Measurements from ENCODE around the gene DNAAF5. TPM values are rescaled to one million over a fixed set of nuclear protein-coding genes. Genes with fewer than 3 reads are reported as not detected.

The DNAAF5 gene
- total RNA-seq, result 10 to 100 TPM; 10.7 to 13.7 TPM
- total RNA-seq, result 12.6 to 12.9 reads per million in 2 donors

- Mint-ChIP-seq H3K36me3 (ENCODE audit: low read depth) (no peaks in the 10 kb centered on the region), H3K27ac (peak within 1 kb of the TSS; percentile 11), H3K4me3 (peak within 1 kb of the TSS; percentile 90), H3K27me3 (no peaks in the 10 kb centered on the region), H3K4me1 (peaks cover 8% of the 10 kb centered on the region)
- H3K9me3 ChIP-seq (ENCODE audit: control insufficient read depth, low read length, poor library complexity, severe bottlenecking), result no peaks in the 10 kb centered on the region
- ATAC-seq (peak; percentile 93), DNase-seq (peak; percentile 75 to 78 (median 76))
Observed at GRCh38 chr7:726084-726853, at the start of gene DNAAF5. TSS of gene DNAAF5 (plus strand) at chr7:726699. CDS start at chr7:726721, 22 bp downstream.

GRCh38 chr7:676972-677385 is 49.5 kb upstream of the DNAAF5 start:
- DNase-seq, result no peak
- H3K27ac Mint-ChIP-seq, result no peak overlapping the region
- H3K9me3 ChIP-seq (ENCODE audit: control insufficient read depth, low read length, poor library complexity, severe bottlenecking), result no peaks in the 10 kb centered on the region
- ATAC-seq, result no peak
- peaks cover 2% of the 10 kb centered on the region for H3K36me3 Mint-ChIP-seq (ENCODE audit: low read depth)
- no peaks in the 10 kb centered on the region for H3K27me3 Mint-ChIP-seq
- no peak overlapping the region for H3K4me3 Mint-ChIP-seq
- peaks cover 3% of the 10 kb centered on the region for H3K4me1 Mint-ChIP-seq

DNA sequence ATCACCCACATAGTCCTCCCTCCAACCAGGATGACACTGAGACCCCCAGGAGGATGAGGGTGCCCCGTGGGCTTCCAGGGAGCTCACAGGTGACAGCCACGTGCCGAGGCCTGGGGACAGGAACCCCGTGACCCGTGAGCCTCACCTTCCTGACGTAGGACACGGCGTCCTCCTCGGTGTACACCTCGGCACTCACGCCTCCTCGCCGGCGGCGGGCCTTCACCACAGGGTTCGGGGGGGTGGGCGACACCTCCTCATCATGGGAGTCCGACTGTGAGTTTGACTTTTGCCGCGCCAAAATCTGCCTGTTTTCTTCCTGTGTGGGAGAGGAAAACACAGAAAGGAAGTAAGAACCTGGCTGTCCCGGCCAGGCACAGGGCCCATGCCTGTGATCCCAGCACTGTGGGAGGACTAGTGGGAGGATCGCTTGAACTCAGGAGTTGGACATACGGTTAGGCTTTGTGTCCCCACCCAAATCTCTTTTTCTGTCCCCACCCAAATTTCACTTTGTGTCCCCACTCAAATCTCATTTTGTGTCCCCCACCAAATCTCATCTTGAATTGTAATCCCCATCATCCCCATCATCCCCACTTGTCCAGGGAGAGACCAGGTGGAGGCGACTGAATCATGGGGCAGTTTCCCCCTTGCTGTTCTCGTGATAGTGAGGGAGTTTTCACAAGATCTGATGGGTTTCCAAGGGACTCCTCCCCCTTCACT is 45.9 kb upstream of the DNAAF5 start:
- H3K4me1 Mint-ChIP-seq, result peaks cover 3% of the 10 kb centered on the region
- H3K4me3 Mint-ChIP-seq, result no peak overlapping the region
- ATAC-seq, result no peak
- no peak overlapping the region for H3K27ac Mint-ChIP-seq
- DNase-seq, result no peak
- no peaks in the 10 kb centered on the region for H3K27me3 Mint-ChIP-seq
- H3K36me3 Mint-ChIP-seq (ENCODE audit: low read depth), result peaks cover 2% of the 10 kb centered on the region
- H3K9me3 ChIP-seq (ENCODE audit: control insufficient read depth, low read length, poor library complexity, severe bottlenecking), result no peaks in the 10 kb centered on the region

GRCh38 chr7:681551-682307 is 44.8 kb upstream of the DNAAF5 start:
- peaks cover 2% of the 10 kb centered on the region for H3K36me3 Mint-ChIP-seq (ENCODE audit: low read depth)
- H3K4me3 Mint-ChIP-seq, result no peak overlapping the region
- peaks cover 3% of the 10 kb centered on the region for H3K4me1 Mint-ChIP-seq
- no peak for ATAC-seq
- H3K27me3 Mint-ChIP-seq, result no peaks in the 10 kb centered on the region
- H3K27ac Mint-ChIP-seq, result no peak overlapping the region
- H3K9me3 ChIP-seq (ENCODE audit: control insufficient read depth, low read length, poor library complexity, severe bottlenecking), result no peaks in the 10 kb centered on the region
- DNase-seq, result no peak

- ATAC-seq, result no peak
- H3K9me3 ChIP-seq (ENCODE audit: control insufficient read depth, low read length, poor library complexity, severe bottlenecking), result no peaks in the 10 kb centered on the region
- no peak for DNase-seq
- Mint-ChIP-seq H3K36me3 (ENCODE audit: low read depth) (peaks cover 7% of the 10 kb centered on the region), H3K27ac (no peak overlapping the region), H3K4me1 (peaks cover 3% of the 10 kb centered on the region), H3K4me3 (no peak overlapping the region), H3K27me3 (no peaks in the 10 kb centered on the region)
Observed at GRCh38 chr7:682810-683209, 43.7 kb upstream of the DNAAF5 start.

GRCh38 chr7:683526-684205 is 42.8 kb upstream of the DNAAF5 start:
- Mint-ChIP-seq H3K36me3 (ENCODE audit: low read depth) (peaks cover 5% of the 10 kb centered on the region), H3K27me3 (no peaks in the 10 kb centered on the region), H3K27ac (no peak overlapping the region), H3K4me1 (no peaks in the 10 kb centered on the region), H3K4me3 (no peak overlapping the region)
- peaks cover under 1% of the 10 kb centered on the region for H3K9me3 ChIP-seq (ENCODE audit: control insufficient read depth, low read length, poor library complexity, severe bottlenecking)
- ATAC-seq (no peak), DNase-seq (no peak)

- H3K9me3 ChIP-seq (ENCODE audit: control insufficient read depth, low read length, poor library complexity, severe bottlenecking), result peaks cover 3% of the 10 kb centered on the region
- no peak overlapping the region for H3K27ac Mint-ChIP-seq
- peaks cover 5% of the 10 kb centered on the region for H3K36me3 Mint-ChIP-seq (ENCODE audit: low read depth)
- H3K4me3 Mint-ChIP-seq, result no peak overlapping the region
- no peak for ATAC-seq
- no peaks in the 10 kb centered on the region for H3K27me3 Mint-ChIP-seq
- no peak for DNase-seq
- no peaks in the 10 kb centered on the region for H3K4me1 Mint-ChIP-seq
Observed at GRCh38 chr7:684416-684815, 42.1 kb upstream of the DNAAF5 start.

- ATAC-seq (no peak), DNase-seq (no peak)
- Mint-ChIP-seq H3K4me1 (no peaks in the 10 kb centered on the region), H3K27me3 (no peaks in the 10 kb centered on the region), H3K36me3 (ENCODE audit: low read depth) (peaks cover 5% of the 10 kb centered on the region), H3K27ac (no peak overlapping the region), H3K4me3 (no peak overlapping the region)
- H3K9me3 ChIP-seq (ENCODE audit: control insufficient read depth, low read length, poor library complexity, severe bottlenecking), result peaks cover 3% of the 10 kb centered on the region
Observed at GRCh38 chr7:685540-685939, 41.0 kb upstream of the DNAAF5 start.

- DNase-seq, result no peak
- peaks cover 3% of the 10 kb centered on the region for H3K9me3 ChIP-seq (ENCODE audit: control insufficient read depth, low read length, poor library complexity, severe bottlenecking)
Observed at GRCh38 chr7:690478-691360, 35.8 kb upstream of the DNAAF5 start.

GRCh38 chr7:691361-692045 is 35.0 kb upstream of the DNAAF5 start:
- no peak overlapping the region for H3K27ac Mint-ChIP-seq
- DNase-seq, result no peak
- ATAC-seq, result no peak
- H3K4me3 Mint-ChIP-seq, result no peak overlapping the region
- no peaks in the 10 kb centered on the region for H3K27me3 Mint-ChIP-seq
- peaks cover 5% of the 10 kb centered on the region for H3K36me3 Mint-ChIP-seq (ENCODE audit: low read depth)
- peaks cover 3% of the 10 kb centered on the region for H3K9me3 ChIP-seq (ENCODE audit: control insufficient read depth, low read length, poor library complexity, severe bottlenecking)
- no peaks in the 10 kb centered on the region for H3K4me1 Mint-ChIP-seq

More at GRCh38 chr7:690478-691360, 35.8 kb upstream of the DNAAF5 start:
- Mint-ChIP-seq H3K27me3 (no peaks in the 10 kb centered on the region), H3K36me3 (ENCODE audit: low read depth) (peaks cover 5% of the 10 kb centered on the region), H3K4me3 (no peak overlapping the region), H3K27ac (no peak overlapping the region), H3K4me1 (no peaks in the 10 kb centered on the region)
- no peak for ATAC-seq

GRCh38 chr7:693280-693679 is 33.2 kb upstream of the DNAAF5 start:
- no peaks in the 10 kb centered on the region for H3K36me3 Mint-ChIP-seq (ENCODE audit: low read depth)
- ATAC-seq (no peak), DNase-seq (no peak)
- no peak overlapping the region for H3K27ac Mint-ChIP-seq
- H3K27me3 Mint-ChIP-seq, result no peaks in the 10 kb centered on the region
- no peaks in the 10 kb centered on the region for H3K4me1 Mint-ChIP-seq
- peaks cover 3% of the 10 kb centered on the region for H3K9me3 ChIP-seq (ENCODE audit: control insufficient read depth, low read length, poor library complexity, severe bottlenecking)
- H3K4me3 Mint-ChIP-seq, result no peak overlapping the region

GRCh38 chr7:696426-696811 is 30.1 kb upstream of the DNAAF5 start:
- no peak for DNase-seq
- no peak for ATAC-seq
- Mint-ChIP-seq H3K4me3 (no peak overlapping the region), H3K4me1 (no peaks in the 10 kb centered on the region), H3K27me3 (no peaks in the 10 kb centered on the region), H3K36me3 (ENCODE audit: low read depth) (peaks cover 2% of the 10 kb centered on the region), H3K27ac (peak overlapping the region; percentile 81)
- H3K9me3 ChIP-seq (ENCODE audit: control insufficient read depth, low read length, poor library complexity, severe bottlenecking), result no peaks in the 10 kb centered on the region

Measured in T-helper 17 cell (primary cell).